GM23338 (cell line): Measurements from ENCODE around the gene TWIST2. TPM values are rescaled to one million over a fixed set of nuclear protein-coding genes. Genes with fewer than 3 reads are reported as not detected.

Experiments
- ATAC-seq: fragments of 200-7000 bp; cut with Tn5 transposase; 3 replicates; pipeline ENCODE4 v1.9.1; 2020
- DNase-seq: peaks from one replicate; pipeline ENCODE4 v3.0.0-alpha.2; 2015; ENCODE audit warnings: low spot score
- H2AFZ ChIP-seq: fragments of 200-600 bp; sonication (generic); 2 replicates; pipeline ENCODE4 v1.8.0; 2016; ENCODE audit warnings: antibody characterized with exemption, mild to moderate bottlenecking, moderate library complexity
- H3F3A ChIP-seq: fragments of 200-600 bp; sonication (generic); replicated peaks from 2 replicates; pipeline ENCODE4 v1.8.0; 2017; ENCODE audit warnings: antibody characterized with exemption, mixed run types, low read depth
- H3K27ac ChIP-seq: fragments of 200-600 bp; sonication (generic); 2 replicates; pipeline ENCODE4 v1.6.1; 2016; ENCODE audit warnings: low read depth
- H3K27me3 ChIP-seq: fragments of 200-600 bp; sonication (generic); 2 replicates; pipeline ENCODE4 v1.8.0; 2016; ENCODE audit warnings: mild to moderate bottlenecking, mixed run types, moderate library complexity; ENCODE audit not compliant: insufficient read depth
- H3K36me3 ChIP-seq: fragments of 200-600 bp; sonication (generic); 2 replicates; pipeline ENCODE4 v1.8.0; 2016; ENCODE audit warnings: mild to moderate bottlenecking; ENCODE audit not compliant: insufficient read depth
- H3K4me1 ChIP-seq: fragments of 200-600 bp; sonication (generic); 2 replicates; pipeline ENCODE4 v1.8.0; 2016; ENCODE audit warnings: mild to moderate bottlenecking, moderate library complexity; ENCODE audit not compliant: insufficient read depth
- H3K4me2 ChIP-seq: fragments of 200-600 bp; sonication (generic); 2 replicates; pipeline ENCODE4 v1.7.1; 2017; ENCODE audit warnings: mixed run types
- H3K4me3 ChIP-seq: fragments of 200-600 bp; sonication (generic); 2 replicates; pipeline ENCODE4 v1.6.1; 2016; ENCODE audit warnings: mixed run types
- H3K79me2 ChIP-seq: fragments of 200-600 bp; sonication (generic); replicated peaks from 2 replicates; pipeline ENCODE4 v1.8.0; 2017; ENCODE audit warnings: mild to moderate bottlenecking; ENCODE audit not compliant: insufficient read depth
- H3K9me2 ChIP-seq: fragments of 200-600 bp; sonication (generic); 2 replicates; pipeline ENCODE4 v1.8.0; 2017; ENCODE audit not compliant: insufficient read depth
- H4K20me1 ChIP-seq: fragments of 200-600 bp; sonication (generic); replicated peaks from 2 replicates; pipeline ENCODE4 v1.8.0; 2017; ENCODE audit warnings: mild to moderate bottlenecking; ENCODE audit not compliant: insufficient read depth
- H3K27ac Mint-ChIP-seq: 2 replicates; pipeline ENCODE4 v1.8.0; 2020; ENCODE audit warnings: inconsistent platforms, mild to moderate bottlenecking, moderate library complexity, mixed read lengths
- H3K27me3 Mint-ChIP-seq: 3 replicates; pipeline ENCODE4 v1.8.0; 2022; ENCODE audit warnings: low read depth, mild to moderate bottlenecking, moderate library complexity, mixed read lengths, inconsistent platforms; ENCODE audit not compliant: insufficient read depth, poor library complexity
- H3K36me3 Mint-ChIP-seq: 3 replicates; pipeline ENCODE4 v1.8.0; 2021; ENCODE audit warnings: low read depth, mild to moderate bottlenecking, inconsistent platforms, moderate library complexity, mixed read lengths
- H3K4me1 Mint-ChIP-seq: 3 replicates; pipeline ENCODE4 v1.8.0; 2020; ENCODE audit warnings: mild to moderate bottlenecking, inconsistent platforms, mixed read lengths
- H3K4me3 Mint-ChIP-seq: 3 replicates; pipeline ENCODE4 v1.8.0; 2021; ENCODE audit warnings: moderate library complexity, mild to moderate bottlenecking, inconsistent platforms, mixed read lengths
- H3K9me3 Mint-ChIP-seq: 3 replicates; pipeline ENCODE4 v1.8.0; 2020; ENCODE audit warnings: moderate library complexity, mild to moderate bottlenecking, inconsistent platforms, mixed read lengths
- CTCF ChIP-seq, 2 experiments: fragments of 200-600 bp in 1 of 2; sonication (generic) in 1 of 2; conservative IDR thresholded peaks; 2 replicates each; pipeline versions ENCODE4 v1.5.1 to v1.6.1; 2016 to 2017; ENCODE audit warnings: antibody characterized with exemption in 2 of 2, low read depth in 2 of 2, mild to moderate bottlenecking in 2 of 2, moderate library complexity in 1 of 2
- EZH2phosphoT487 ChIP-seq: fragments of 200-600 bp; sonication (generic); IDR thresholded peaks from one replicate; pipeline ENCODE4 v1.8.1; 2018; ENCODE audit warnings: antibody characterized with exemption; ENCODE audit not compliant: unreplicated experiment
- JUNB ChIP-seq: IDR thresholded peaks from one replicate; pipeline ENCODE4 v1.6.1; 2016; ENCODE audit warnings: antibody characterized with exemption; ENCODE audit not compliant: unreplicated experiment
- POLR2AphosphoS5 ChIP-seq: IDR thresholded peaks from 2 replicates; pipeline ENCODE4 v1.6.1; 2016; ENCODE audit warnings: antibody characterized with exemption, low read depth
- REST ChIP-seq: IDR thresholded peaks from one replicate; pipeline ENCODE4 v1.6.1; 2018; ENCODE audit warnings: antibody characterized with exemption; ENCODE audit not compliant: unreplicated experiment
- ZNF114 ChIP-seq: fragments of 250-450 bp; sonication (Bioruptor Pico); IDR thresholded peaks from 2 replicates; pipeline ENCODE4 v1.5.0; 2020; ENCODE audit warnings: mild to moderate bottlenecking, moderate library complexity
- polyA plus RNA-seq: library from polyadenylated mRNA; unstranded; fragments of >200 nt; fragmentation: Nextera tagmentation; extraction: Ambion mirVana; gene quantifications from 2 replicates; pipeline ENCODE4 v1.2.1, GENCODE V29; 2016
- total RNA-seq: library from RNA; depleted of rRNA; stranded (reverse); fragments of >200 nt; shearing (Covaris generic); gene quantifications from 2 replicates; pipeline ENCODE4 v1.2.3, GENCODE V29; 2014

Gene TWIST2
- total and polyA plus RNA-seq, 2 experiments from 2014 or later = 7.0 to 12.5 TPM

GRCh38 chr2:238897911-238898311 is 50.0 kb downstream of the TWIST2 start:
- ATAC-seq (no peak), DNase-seq (no peak)
- H4K20me1 ChIP-seq = no peaks in the 10 kb centered on the region
- no peak overlapping the region for H3K4me2 ChIP-seq
- H3K27ac Mint-ChIP-seq = no peak overlapping the region
- H3K27me3 Mint-ChIP-seq = no peaks in the 10 kb centered on the region
- H3K4me1 Mint-ChIP-seq = peaks cover 11% of the 10 kb centered on the region
- H3F3A ChIP-seq = no peaks in the 10 kb centered on the region
- H3K4me3 Mint-ChIP-seq = no peak overlapping the region
- no peaks in the 10 kb centered on the region for H3K27me3 ChIP-seq
- H3K9me3 Mint-ChIP-seq = no peaks in the 10 kb centered on the region
- no peaks in the 10 kb centered on the region for H3K36me3 Mint-ChIP-seq
- no peak overlapping the region for H3K27ac ChIP-seq
- H3K9me2 ChIP-seq = no peaks in the 10 kb centered on the region
- H3K36me3 ChIP-seq = no peaks in the 10 kb centered on the region
- H3K4me1 ChIP-seq = no peaks in the 10 kb centered on the region
- TF ChIP-seq JUNB (no peak), REST (no peak), CTCF (conservative IDR thresholded peaks at IDR 0.05; ENCODE audit: low read depth in 2 of 2) (no peak)
- H3K4me3 ChIP-seq = no peak overlapping the region
- no peak overlapping the region for H2AFZ ChIP-seq
- H3K79me2 ChIP-seq = no peaks in the 10 kb centered on the region

GRCh38 chr2:238898534-238899281 is 50.8 kb downstream of the TWIST2 start:
- H4K20me1 ChIP-seq = no peaks in the 10 kb centered on the region
- H3K27ac ChIP-seq = no peak overlapping the region
- H3K4me1 Mint-ChIP-seq = peaks cover 11% of the 10 kb centered on the region
- H3F3A ChIP-seq = no peaks in the 10 kb centered on the region
- no peaks in the 10 kb centered on the region for H3K36me3 Mint-ChIP-seq
- H3K36me3 ChIP-seq = no peaks in the 10 kb centered on the region
- H2AFZ ChIP-seq = no peak overlapping the region
- H3K27ac Mint-ChIP-seq = no peak overlapping the region
- no peaks in the 10 kb centered on the region for H3K27me3 ChIP-seq
- no peaks in the 10 kb centered on the region for H3K79me2 ChIP-seq
- no peak overlapping the region for H3K4me2 ChIP-seq
- H3K4me1 ChIP-seq = no peaks in the 10 kb centered on the region
- no peaks in the 10 kb centered on the region for H3K27me3 Mint-ChIP-seq
- DNase-seq (no peak), ATAC-seq (no peak)
- H3K9me2 ChIP-seq = no peaks in the 10 kb centered on the region
- H3K4me3 ChIP-seq = no peak overlapping the region
- H3K4me3 Mint-ChIP-seq = no peak overlapping the region
- H3K9me3 Mint-ChIP-seq = no peaks in the 10 kb centered on the region
- TF ChIP-seq EZH2phosphoT487 (no peak), REST (no peak), POLR2AphosphoS5 (no peak), ZNF114 (CRISPR knock-in tag) (no peak)
